D721Med (cell line): Measurements from ENCODE around the gene SREBF1.
A peak's percentile ranks its signal among the peaks of the same experiment; 100 is the strongest.

Source experiments
- DNase-seq: peaks from one replicate; pipeline ENCODE4 v3.0.0; 2011; ENCODE audit warnings: low spot score; ENCODE audit not compliant: insufficient read length
- FAIRE-seq: peaks from 2 replicates; lab custom pipeline; 2011; peaks lifted over from hg19 to GRCh38; lab: Jason Lieb, UNC
- CTCF ChIP-seq: IDR thresholded peaks from 2 replicates; pipeline ENCODE4 v1.5.1; 2012; ENCODE audit warnings: mild to moderate bottlenecking, control low read depth; ENCODE audit not compliant: insufficient read depth; ENCODE audit errors: missing control alignments

Gene SREBF1

GRCh38 chr17:17835415-17836249 is 1.2 kb downstream of the SREBF1 start:
- no peak for DNase-seq
- no peak for TF ChIP-seq CTCF
- no peak for FAIRE-seq

- TF ChIP-seq CTCF, result no peak
- DNase-seq (no peak), FAIRE-seq (no peak)
These were observed 1.8 kb downstream of the SREBF1 start for GRCh38 chr17:17834974-17835373.

GRCh38 chr17:17833658-17834357 is 3.0 kb downstream of the SREBF1 start:
- no peak for TF ChIP-seq CTCF
- DNase-seq (no peak), FAIRE-seq (no peak)

GRCh38 chr17:17832032-17832363 is 4.8 kb downstream of the SREBF1 start:
- FAIRE-seq, result no peak
- TF ChIP-seq CTCF, result no peak
- no peak for DNase-seq

GRCh38 chr17:17831208-17832031 is 5.4 kb downstream of the SREBF1 start:
- DNase-seq, result peak; percentile 77

GRCh38 chr17:17830740-17831207 is 6.0 kb downstream of the SREBF1 start:
- TF ChIP-seq CTCF, result no peak
- no peak for DNase-seq
- no peak for FAIRE-seq

More at GRCh38 chr17:17831208-17832031, 5.4 kb downstream of the SREBF1 start:
- no peak for FAIRE-seq
- no peak for TF ChIP-seq CTCF
